SK-N-SH (cell line): ENCODE measurements around the gene ASB7. TPM values are rescaled to one million over a fixed set of nuclear protein-coding genes. Genes with fewer than 3 reads are reported as not detected.

Experiments
- CTCF ChIA-PET: fragments of 300-600, 350-600 bp; formaldehyde crosslinking; extraction: SDS; loops from one replicate; lab custom pipeline; 2021; lab: Yijun Ruan, JAX
- POLR2A ChIA-PET: fragments of 350-600 bp; sonication (Branson Sonifier 250); formaldehyde crosslinking; extraction: SDS; loops from one replicate; lab custom pipeline; 2020; ENCODE audit warnings: antibody characterized with exemption, inconsistent platforms; lab: Yijun Ruan, JAX
- DNase-seq: peaks from one replicate; pipeline ENCODE4 v3.0.0; 2012
- H2AFZ ChIP-seq: fragments of 200-600 bp; sonication (generic); 2 replicates; pipeline ENCODE4 v1.8.1; 2016; ENCODE audit warnings: antibody characterized with exemption, mild to moderate bottlenecking, low read depth
- H3F3A ChIP-seq: fragments of 200-600 bp; sonication (generic); replicated peaks from 2 replicates; pipeline ENCODE3; 2016; ENCODE audit warnings: antibody characterized with exemption, mild to moderate bottlenecking; ENCODE audit not compliant: insufficient read depth
- H3K27ac ChIP-seq, 2 experiments: fragments of 200-500 bp in 1 of 2; fragments of 200-600 bp in 1 of 2; sonication (Bioruptor generic) in 1 of 2; sonication (generic), shearing (Covaris generic) in 1 of 2; 2 replicates each; pipeline versions ENCODE4 v1.5.1 to v1.6.1; 2014 to 2016; ENCODE audit warnings: low read depth in 2 of 2, inconsistent platforms in 1 of 2, low read length in 1 of 2, mild to moderate bottlenecking in 1 of 2, mixed read lengths in 1 of 2
- H3K27me3 ChIP-seq: fragments of 200-600 bp; sonication (generic), shearing (Covaris generic); 2 replicates; pipeline ENCODE4 v1.6.1; 2016; ENCODE audit warnings: mixed run types; ENCODE audit not compliant: insufficient read depth
- H3K36me3 ChIP-seq, 2 experiments: fragments of 200-500 bp in 1 of 2; fragments of 200-600 bp in 1 of 2; sonication (Bioruptor generic) in 1 of 2; sonication (generic) in 1 of 2; replicated peaks in 1 of 2; 2 replicates each; pipeline versions ENCODE3 to v1.5.1; 2014 to 2016; ENCODE audit warnings: low read length in 1 of 2, mild to moderate bottlenecking in 1 of 2; ENCODE audit not compliant: insufficient read depth in 2 of 2, control insufficient read depth in 1 of 2
- H3K4me1 ChIP-seq, 2 experiments: fragments of 200-500 bp in 1 of 2; fragments of 200-600 bp in 1 of 2; sonication (Bioruptor generic) in 1 of 2; sonication (generic), shearing (Covaris generic) in 1 of 2; 2 replicates each; pipeline versions ENCODE4 v1.5.1 to v1.6.1; 2014 to 2016; ENCODE audit warnings: low read depth in 1 of 2, low read length in 1 of 2, mixed run types in 1 of 2; ENCODE audit not compliant: insufficient read depth in 2 of 2, control insufficient read depth in 1 of 2
- H3K4me2 ChIP-seq: fragments of 200-600 bp; sonication (generic), shearing (Covaris generic); 2 replicates; pipeline ENCODE4 v1.6.1; 2017; ENCODE audit warnings: mixed run types
- H3K4me3 ChIP-seq, 2 experiments: fragments of 200-500 bp in 1 of 2; fragments of 200-600 bp in 1 of 2; sonication (Bioruptor generic) in 1 of 2; sonication (generic), shearing (Covaris generic) in 1 of 2; 2 replicates each; pipeline versions ENCODE4 v1.5.1 to v1.8.1; 2014 to 2016; ENCODE audit warnings: low read depth in 2 of 2, inconsistent platforms in 1 of 2, low read length in 1 of 2, mild to moderate bottlenecking in 1 of 2, mixed read lengths in 1 of 2, moderate library complexity in 1 of 2
- H3K79me2 ChIP-seq: fragments of 200-600 bp; sonication (generic); 2 replicates; pipeline ENCODE4 v1.8.1; 2017; ENCODE audit warnings: mild to moderate bottlenecking; ENCODE audit not compliant: insufficient read depth
- H3K9ac ChIP-seq: fragments of 200-600 bp; sonication (generic); 2 replicates; pipeline ENCODE4 v1.6.1; 2017; ENCODE audit warnings: mixed run types
- H3K9me2 ChIP-seq: fragments of 200-600 bp; sonication (generic); 2 replicates; pipeline ENCODE4 v1.6.1; 2017; ENCODE audit warnings: mixed run types
- H3K9me3 ChIP-seq: fragments of 200-600 bp; sonication (generic); 2 replicates; pipeline ENCODE4 v1.6.1; 2017; ENCODE audit warnings: mixed run types, mild to moderate bottlenecking, moderate library complexity
- H4K20me1 ChIP-seq: fragments of 200-600 bp; sonication (generic); 2 replicates; pipeline ENCODE4 v1.6.1; 2017; ENCODE audit warnings: mild to moderate bottlenecking, mixed run types; ENCODE audit not compliant: insufficient read depth
- CTCF ChIP-seq: fragments of 200-600 bp; sonication (generic); IDR thresholded peaks from 2 replicates; pipeline ENCODE4 v1.6.1; 2017; ENCODE audit warnings: antibody characterized with exemption, mild to moderate bottlenecking, moderate library complexity
- EZH2phosphoT487 ChIP-seq: fragments of 200-600 bp; sonication (generic); IDR thresholded peaks from 2 replicates; pipeline ENCODE4 v1.6.1; 2017; ENCODE audit warnings: low read depth, mixed run types, mild to moderate bottlenecking, antibody characterized with exemption, moderate library complexity, borderline replicate concordance
- FOSL2 ChIP-seq: IDR thresholded peaks from 2 replicates; pipeline ENCODE4 v1.4.0; 2012; ENCODE audit warnings: low read depth, mild to moderate bottlenecking, moderate library complexity, borderline replicate concordance
- GABPA ChIP-seq: IDR thresholded peaks from 2 replicates; pipeline ENCODE4 v1.4.0; 2012; ENCODE audit warnings: low read depth, mild to moderate bottlenecking
- GATA2 ChIP-seq: sonication (generic); formaldehyde crosslinking; IDR thresholded peaks from 2 replicates; pipeline ENCODE4 v1.5.0; 2020; ENCODE audit warnings: mild to moderate bottlenecking, missing genetic modification reagents
- IRF3 ChIP-seq: fragments of 150-350 bp; IDR thresholded peaks from 2 replicates; pipeline ENCODE4 v1.6.1; 2016; ENCODE audit warnings: mild to moderate bottlenecking, low read depth, low read length
- JUND ChIP-seq: IDR thresholded peaks from 2 replicates; pipeline ENCODE4 v1.4.0; 2012
- MAX ChIP-seq: IDR thresholded peaks from 2 replicates; pipeline ENCODE4 v1.4.0; 2012; ENCODE audit warnings: low read depth
- MEF2A ChIP-seq: IDR thresholded peaks from 2 replicates; pipeline ENCODE4 v1.4.0; 2012; ENCODE audit warnings: low read depth, borderline replicate concordance
- NFIC ChIP-seq: IDR thresholded peaks from 2 replicates; pipeline ENCODE4 v1.4.0; 2012; ENCODE audit warnings: borderline replicate concordance
- NRF1 ChIP-seq: IDR thresholded peaks from 2 replicates; pipeline ENCODE4 v1.6.1; 2012; ENCODE audit warnings: low read depth, mild to moderate bottlenecking, low read length
- PBX3 ChIP-seq: IDR thresholded peaks from 2 replicates; pipeline ENCODE4; 2012
- POLR2AphosphoS5 ChIP-seq: IDR thresholded peaks from 2 replicates; pipeline ENCODE4 v1.6.1; 2012; ENCODE audit warnings: low read depth, low read length
- RAD21 ChIP-seq: IDR thresholded peaks from 2 replicates; pipeline ENCODE4 v1.6.1; 2012; ENCODE audit warnings: mild to moderate bottlenecking, low read length
- RCOR1 ChIP-seq: fragments of 150-350 bp; IDR thresholded peaks from 2 replicates; pipeline ENCODE4 v1.6.1; 2017; ENCODE audit warnings: antibody characterized with exemption, low read length
- RFX5 ChIP-seq: IDR thresholded peaks from 2 replicates; pipeline ENCODE4 v1.6.1; 2012; ENCODE audit warnings: mild to moderate bottlenecking, improper control_type of control experiment, low read length
- SIN3A ChIP-seq: IDR thresholded peaks from 2 replicates; pipeline ENCODE4 v1.6.1; 2012; ENCODE audit warnings: low read depth, mild to moderate bottlenecking, low read length, moderate library complexity, borderline replicate concordance
- SMC3 ChIP-seq: IDR thresholded peaks from 2 replicates; pipeline ENCODE4 v1.6.1; 2012; ENCODE audit warnings: low read depth, low read length, improper control_type of control experiment
- TCF12 ChIP-seq: IDR thresholded peaks from 2 replicates; pipeline ENCODE4 v1.4.0; 2012
- TEAD4 ChIP-seq: IDR thresholded peaks from 2 replicates; pipeline ENCODE4 v1.4.0; 2012; ENCODE audit warnings: mild to moderate bottlenecking, borderline replicate concordance; ENCODE audit not compliant: insufficient read depth
- USF1 ChIP-seq: IDR thresholded peaks from 2 replicates; pipeline ENCODE4 v1.4.0; 2012; ENCODE audit warnings: low read depth, borderline replicate concordance
- USF2 ChIP-seq: fragments of 150-350 bp; IDR thresholded peaks from 2 replicates; pipeline ENCODE4 v1.6.1; 2017; ENCODE audit warnings: antibody characterized with exemption, low read length, low read depth, borderline replicate concordance
- WGBS: methylation state at CpG from one replicate; pipeline ENCODE4 v1.1.6; 2017; ENCODE audit warnings: low lambda C conversion rate; 5-methylcytosine and 5-hydroxymethylcytosine counted together
- polyA plus RNA-seq, 3 experiments: library from polyadenylated mRNA; depleted of rRNA; stranded (reverse); fragments of >200 nt; gene quantifications; 2 replicates each; pipeline ENCODE4 v1.2.3, GENCODE V29; 2012

ASB7 gene
- polyA plus RNA-seq, 1 of the 3 experiments (the other 2 are of a cell fraction) = 6.1 TPM

- CTCF ChIA-PET = interaction anchor here (0.8 kb wide), 1 partner anchor 180 kb away, joined by 3 read pairs; no protein-coding TSS in a partner anchor
- Histone ChIP-seq H3K9me2 (no peaks in the 10 kb centered on the region), H3K79me2 (no peaks in the 10 kb centered on the region), H3K27ac (no peak overlapping the region), H3K4me1 (no peaks in the 10 kb centered on the region; a peak in 2 of 4 replicates), H3K9ac (no peak overlapping the region), H3F3A (no peaks in the 10 kb centered on the region), H3K9me3 (no peaks in the 10 kb centered on the region), H4K20me1 (no peaks in the 10 kb centered on the region), H2AFZ (no peak overlapping the region), H3K36me3 (no peaks in the 10 kb centered on the region), H3K4me2 (no peak overlapping the region), H3K27me3 (no peaks in the 10 kb centered on the region), H3K4me3 (no peak overlapping the region)
- TF ChIP-seq GABPA (no peak), MAX (no peak), SMC3 (no peak), TCF12 (no peak), RCOR1 (no peak), RFX5 (no peak), JUND (no peak), EZH2phosphoT487 (no peak), SIN3A (no peak), GATA2 (no peak), TEAD4 (no peak), NFIC (no peak), PBX3 (no peak), RAD21 (no peak), USF2 (no peak)
- POLR2A ChIA-PET = no interaction called here
- WGBS = 75% methylated on average over 4 of the region's 4 CpGs
- no peak for DNase-seq
These were observed 91.1 kb downstream of the ASB7 start for GRCh38 chr15:100693451-100693850.

GRCh38 chr15:100694381-100695021 is 92.1 kb downstream of the ASB7 start:
- H3K79me2 ChIP-seq = no peaks in the 10 kb centered on the region
- ChIA-PET CTCF (interaction anchor here (0.6 kb wide), 1 partner anchor 313 kb away, joined by 3 read pairs; no protein-coding TSS in a partner anchor), POLR2A (no interaction called here)
- H4K20me1 ChIP-seq = no peaks in the 10 kb centered on the region
- no peak overlapping the region for H3K27ac ChIP-seq
- H3K27me3 ChIP-seq = no peaks in the 10 kb centered on the region
- H3K4me1 ChIP-seq = no peaks in the 10 kb centered on the region
- no peaks in the 10 kb centered on the region for H3K9me2 ChIP-seq
- 53% methylated on average over 4 of the region's 4 CpGs for WGBS
- no peaks in the 10 kb centered on the region for H3F3A ChIP-seq
- H3K9me3 ChIP-seq = no peaks in the 10 kb centered on the region
- no peak overlapping the region for H3K4me3 ChIP-seq
- H3K9ac ChIP-seq = no peak overlapping the region
- no peak for DNase-seq
- no peak overlapping the region for H2AFZ ChIP-seq
- no peak overlapping the region for H3K4me2 ChIP-seq
- no peaks in the 10 kb centered on the region for H3K36me3 ChIP-seq
- TF ChIP-seq USF1 (no peak), CTCF (no peak), IRF3 (no peak), RAD21 (no peak), PBX3 (no peak), MEF2A (no peak), TCF12 (no peak), RCOR1 (no peak), FOSL2 (no peak), POLR2AphosphoS5 (no peak), NRF1 (no peak)
